ENCODE measurements around the gene SUGP1.

- TF ChIP-seq CTCF (IDR thresholded peaks at IDR 0.05; ENCODE audit: low read depth, low read length, missing input control): no peak
- no peak for TF ChIP-seq YY1 (IDR thresholded peaks at IDR 0.05)
- TF ChIP-seq FOXA1 (IDR thresholded peaks at IDR 0.05): no peak
- TF ChIP-seq REST (IDR thresholded peaks at IDR 0.05): no peak
- no peak for TF ChIP-seq NR2F2 (IDR thresholded peaks at IDR 0.05)
- TF ChIP-seq RXRA (IDR thresholded peaks at IDR 0.05): no peak
- no peak for TF ChIP-seq RAD21 (IDR thresholded peaks at IDR 0.05)
- TF ChIP-seq SP1 (IDR thresholded peaks at IDR 0.05): no peak
Observed at GRCh38 chr19:19308373-19308772, 11.9 kb downstream of the SUGP1 start.
